Measurements from ENCODE around the gene ERBB2.

DNA sequence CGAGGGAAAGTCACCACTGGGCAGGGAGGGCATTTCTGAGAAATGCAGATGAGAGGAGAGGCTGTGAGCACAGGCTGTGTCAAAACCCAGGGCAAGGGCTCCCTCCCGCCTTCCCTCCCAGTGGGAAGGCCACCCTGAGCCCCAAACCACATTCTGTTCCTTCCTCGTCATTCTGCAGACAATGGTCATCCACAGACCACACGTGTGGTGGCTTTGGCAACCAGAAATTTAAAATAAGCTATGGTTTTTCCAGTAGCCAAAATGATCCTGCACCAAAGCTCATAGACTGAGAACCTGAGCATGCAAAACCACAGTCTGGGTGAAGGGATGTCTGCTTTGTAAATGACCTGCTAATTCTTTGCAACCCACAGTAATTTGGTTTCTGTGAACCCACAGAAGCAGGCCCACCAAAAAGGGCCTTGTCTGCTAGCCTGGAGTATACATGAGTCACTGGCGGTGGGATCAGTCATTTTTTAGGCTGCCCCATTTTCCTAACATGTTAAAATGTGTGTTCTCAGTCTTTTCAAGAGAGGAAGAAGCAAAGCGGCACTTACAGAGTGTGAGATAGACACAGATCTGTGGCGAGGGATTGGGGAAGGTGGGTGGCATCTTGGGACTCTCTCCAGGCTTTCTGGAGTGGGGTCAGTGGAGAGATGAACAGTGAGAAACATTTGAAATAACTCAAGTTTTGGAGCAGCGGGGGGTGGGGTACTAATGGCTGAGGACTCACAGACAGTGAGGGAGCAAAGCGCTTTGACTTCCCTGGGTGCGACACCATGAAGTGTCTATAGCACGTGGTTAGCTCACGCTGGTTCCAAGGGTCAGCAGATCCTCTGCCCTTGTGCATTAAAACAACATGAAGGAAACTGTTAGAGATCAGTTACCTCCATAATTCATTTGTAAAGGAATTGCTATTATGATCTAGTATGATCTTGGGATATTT, 58.3 kb downstream of the ERBB2 start:
- TF ChIP-seq STAT1 (conservative IDR thresholded peaks at IDR 0.05) (no peak), MEF2B (IDR thresholded peaks at IDR 0.05; ENCODE audit: partially characterized antibody, poor library complexity, severe bottlenecking) (peak; percentile 82)
